Kidney epithelial cell (primary cell): ENCODE measurements around the gene LGALS3BP. TPM values are rescaled to one million over a fixed set of nuclear protein-coding genes. Genes with fewer than 3 reads are reported as not detected.

Source experiments
- DNase-seq: peaks from one replicate; pipeline ENCODE4 v3.0.0-alpha.2; 2010; ENCODE audit warnings: low read depth
- H3K27me3 ChIP-seq: 2 replicates; pipeline ENCODE4 v1.6.0; 2011; ENCODE audit warnings: low read length; ENCODE audit not compliant: control insufficient read depth, insufficient read depth
- H3K36me3 ChIP-seq: 2 replicates; pipeline ENCODE4 v1.5.1; 2011; ENCODE audit warnings: low read length; ENCODE audit not compliant: control insufficient read depth, insufficient read depth
- H3K4me3 ChIP-seq: 2 replicates; pipeline ENCODE4 v1.5.1; 2011; ENCODE audit warnings: low read depth, mild to moderate bottlenecking, control low read depth, low read length
- total RNA-seq: library from RNA; depleted of rRNA; stranded (reverse); fragments of >200 nt; gene quantifications from 2 replicates; pipeline ENCODE4 v1.2.3, GENCODE V29; 2015
- TF ChIP-seq, protein P1 (sequence below): IDR thresholded peaks from 2 replicates; pipeline ENCODE4 v1.5.1; 2011; ENCODE audit warnings: mild to moderate bottlenecking, moderate library complexity, low read length, control low read depth, inconsistent platforms; ENCODE audit not compliant: insufficient read depth, poor library complexity, severe bottlenecking

Gene LGALS3BP
- total RNA-seq, 1 donor from 2014 or later = 283 TPM

DNA sequence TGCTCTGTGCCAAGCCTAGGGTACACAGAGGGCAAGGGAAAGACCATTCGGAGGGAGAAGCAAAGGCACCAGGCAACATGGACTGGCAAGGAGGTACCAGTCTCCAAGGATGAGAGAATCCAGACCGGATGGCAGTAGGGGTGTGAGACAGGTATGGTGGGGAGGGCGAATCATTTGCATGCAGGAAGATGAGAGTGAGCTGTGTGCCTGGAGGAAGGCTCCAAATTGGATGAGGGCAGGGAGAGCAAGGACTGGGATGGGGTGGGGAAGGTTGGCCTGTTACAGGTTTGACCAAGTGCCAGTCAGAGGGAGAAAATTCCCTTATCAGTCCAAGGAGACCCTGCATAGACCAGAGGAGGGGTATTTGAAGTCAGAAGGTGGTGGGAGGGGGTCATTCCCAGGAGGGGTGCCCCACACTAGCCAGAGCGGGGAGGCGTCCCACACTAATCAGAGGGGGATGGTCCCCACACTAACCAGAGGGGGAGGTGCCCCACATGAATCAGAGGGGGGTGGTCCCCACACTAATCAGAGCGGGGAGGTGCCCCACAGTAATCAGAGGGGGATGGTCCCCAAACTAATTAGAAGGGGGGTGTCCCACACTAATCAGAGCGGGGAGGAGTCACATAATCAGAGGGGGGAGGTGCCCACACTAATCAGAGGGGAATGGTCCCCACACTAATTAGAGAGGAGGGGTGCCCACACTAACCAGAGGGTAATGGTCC lies 29.1 kb upstream of the LGALS3BP start:
- DNase-seq = no peak
- peak overlapping the region; percentile 100 for H3K4me3 ChIP-seq
- TF ChIP-seq, protein P1, sequence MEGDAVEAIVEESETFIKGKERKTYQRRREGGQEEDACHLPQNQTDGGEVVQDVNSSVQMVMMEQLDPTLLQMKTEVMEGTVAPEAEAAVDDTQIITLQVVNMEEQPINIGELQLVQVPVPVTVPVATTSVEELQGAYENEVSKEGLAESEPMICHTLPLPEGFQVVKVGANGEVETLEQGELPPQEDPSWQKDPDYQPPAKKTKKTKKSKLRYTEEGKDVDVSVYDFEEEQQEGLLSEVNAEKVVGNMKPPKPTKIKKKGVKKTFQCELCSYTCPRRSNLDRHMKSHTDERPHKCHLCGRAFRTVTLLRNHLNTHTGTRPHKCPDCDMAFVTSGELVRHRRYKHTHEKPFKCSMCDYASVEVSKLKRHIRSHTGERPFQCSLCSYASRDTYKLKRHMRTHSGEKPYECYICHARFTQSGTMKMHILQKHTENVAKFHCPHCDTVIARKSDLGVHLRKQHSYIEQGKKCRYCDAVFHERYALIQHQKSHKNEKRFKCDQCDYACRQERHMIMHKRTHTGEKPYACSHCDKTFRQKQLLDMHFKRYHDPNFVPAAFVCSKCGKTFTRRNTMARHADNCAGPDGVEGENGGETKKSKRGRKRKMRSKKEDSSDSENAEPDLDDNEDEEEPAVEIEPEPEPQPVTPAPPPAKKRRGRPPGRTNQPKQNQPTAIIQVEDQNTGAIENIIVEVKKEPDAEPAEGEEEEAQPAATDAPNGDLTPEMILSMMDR = no peak
- no peaks in the 10 kb centered on the region for H3K36me3 ChIP-seq
- no peaks in the 10 kb centered on the region for H3K27me3 ChIP-seq

DNA sequence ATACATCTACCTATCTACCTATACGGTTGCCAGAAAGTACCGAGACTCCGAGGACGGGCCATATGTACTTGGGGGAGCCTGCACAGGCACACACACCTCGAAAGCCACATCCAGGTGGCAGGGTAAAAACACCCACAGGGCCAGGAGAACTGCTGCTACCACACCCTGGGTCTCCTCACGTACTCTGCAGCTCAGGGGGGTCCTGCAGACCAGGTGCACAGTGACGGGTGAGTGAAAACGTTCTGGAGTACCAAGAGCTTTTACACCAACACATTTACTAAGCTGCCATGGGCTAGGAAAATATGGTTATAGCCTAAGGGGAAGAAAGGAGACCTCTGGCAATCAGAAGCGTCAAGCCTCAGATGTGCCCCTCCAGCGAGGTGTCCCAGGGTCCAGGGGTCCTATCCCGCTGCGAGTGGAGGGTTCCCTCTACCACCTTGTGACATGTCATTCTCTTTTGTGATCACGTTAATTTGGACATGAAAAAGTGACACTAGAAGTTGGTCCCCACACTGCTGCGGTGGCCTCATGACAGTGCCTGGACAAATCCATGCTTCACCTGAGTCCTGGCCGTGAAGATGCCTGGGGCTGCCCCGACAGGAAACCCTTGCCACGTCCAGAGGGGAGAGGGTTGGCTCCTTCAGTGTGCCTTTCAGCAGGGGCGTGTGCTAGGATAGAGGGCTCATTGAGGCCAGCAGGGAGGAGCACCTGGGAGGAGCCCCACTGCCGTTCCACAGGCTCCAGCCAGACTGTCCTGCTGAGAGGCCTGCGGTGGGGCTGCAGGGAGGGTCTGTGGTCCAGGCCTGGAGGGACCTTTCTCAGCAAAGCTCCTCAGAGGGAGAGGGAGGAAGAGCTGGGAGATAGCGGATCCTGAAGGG lies 28.0 kb upstream of the LGALS3BP start:
- DNase-seq = no peak
- H3K4me3 ChIP-seq = no peak overlapping the region
- TF ChIP-seq, protein P1 = no peak
- H3K36me3 ChIP-seq = no peaks in the 10 kb centered on the region
- no peaks in the 10 kb centered on the region for H3K27me3 ChIP-seq

DNA sequence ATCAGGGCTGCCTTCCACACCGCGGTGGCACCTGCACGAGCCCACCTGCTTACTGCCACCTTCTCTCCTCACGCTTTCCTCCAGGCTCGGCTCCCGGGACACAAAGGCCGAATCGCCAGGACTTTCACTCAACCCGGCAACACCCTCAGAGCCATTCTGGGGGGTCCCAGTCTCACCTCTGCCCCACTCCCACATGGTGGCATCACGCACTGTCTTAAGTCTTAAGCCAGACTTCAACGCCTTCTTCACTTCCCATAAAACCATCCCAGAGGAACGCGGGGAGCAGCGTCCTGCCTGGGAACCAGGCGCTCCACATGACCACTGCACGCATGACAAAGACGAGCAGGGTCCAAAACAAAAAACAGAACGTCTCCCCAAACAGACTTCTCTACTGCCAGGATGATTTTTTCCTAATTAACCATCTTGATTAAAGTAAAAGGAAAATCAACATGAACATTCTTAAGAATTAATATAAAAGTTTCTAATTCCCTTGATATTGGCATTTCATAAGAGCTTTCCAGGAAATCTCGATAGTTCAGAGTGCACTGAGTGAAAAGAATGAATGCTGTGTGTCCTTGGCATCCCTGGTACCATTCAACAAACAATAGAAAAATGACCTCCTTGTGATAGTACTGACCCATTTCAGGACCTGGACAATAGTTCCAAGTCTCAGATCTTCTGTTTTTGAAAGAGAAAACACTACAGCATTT lies 27.2 kb upstream of the LGALS3BP start:
- DNase-seq = no peak
- H3K4me3 ChIP-seq = no peak overlapping the region

DNA sequence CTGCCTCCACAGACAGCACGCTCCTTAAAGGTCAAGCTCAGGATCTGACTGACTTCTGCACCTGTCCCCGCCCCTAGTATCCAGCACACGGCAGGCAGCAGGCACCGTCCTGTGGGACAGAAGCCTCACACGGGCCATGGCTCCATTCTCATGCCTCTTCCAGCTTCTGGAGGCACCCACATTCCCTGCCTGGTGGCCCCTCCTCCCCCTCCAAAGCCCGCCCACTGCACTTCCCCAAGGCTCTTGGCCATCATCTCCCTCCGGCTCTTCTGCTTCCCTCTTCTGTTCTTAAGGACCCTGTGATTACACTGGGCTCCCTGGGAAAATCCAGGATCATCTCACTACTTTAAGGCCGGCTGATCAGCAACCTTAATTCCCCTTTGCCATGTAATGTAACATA lies 26.3 kb upstream of the LGALS3BP start:
- no peaks in the 10 kb centered on the region for H3K27me3 ChIP-seq
- H3K36me3 ChIP-seq = no peaks in the 10 kb centered on the region
- no peak for DNase-seq
- no peak overlapping the region for H3K4me3 ChIP-seq
- TF ChIP-seq, protein P1 = no peak

More for the DNA sequence above, 27.2 kb upstream of the LGALS3BP start:
- TF ChIP-seq, protein P1 = no peak
- H3K36me3 ChIP-seq = no peaks in the 10 kb centered on the region
- no peaks in the 10 kb centered on the region for H3K27me3 ChIP-seq

DNA sequence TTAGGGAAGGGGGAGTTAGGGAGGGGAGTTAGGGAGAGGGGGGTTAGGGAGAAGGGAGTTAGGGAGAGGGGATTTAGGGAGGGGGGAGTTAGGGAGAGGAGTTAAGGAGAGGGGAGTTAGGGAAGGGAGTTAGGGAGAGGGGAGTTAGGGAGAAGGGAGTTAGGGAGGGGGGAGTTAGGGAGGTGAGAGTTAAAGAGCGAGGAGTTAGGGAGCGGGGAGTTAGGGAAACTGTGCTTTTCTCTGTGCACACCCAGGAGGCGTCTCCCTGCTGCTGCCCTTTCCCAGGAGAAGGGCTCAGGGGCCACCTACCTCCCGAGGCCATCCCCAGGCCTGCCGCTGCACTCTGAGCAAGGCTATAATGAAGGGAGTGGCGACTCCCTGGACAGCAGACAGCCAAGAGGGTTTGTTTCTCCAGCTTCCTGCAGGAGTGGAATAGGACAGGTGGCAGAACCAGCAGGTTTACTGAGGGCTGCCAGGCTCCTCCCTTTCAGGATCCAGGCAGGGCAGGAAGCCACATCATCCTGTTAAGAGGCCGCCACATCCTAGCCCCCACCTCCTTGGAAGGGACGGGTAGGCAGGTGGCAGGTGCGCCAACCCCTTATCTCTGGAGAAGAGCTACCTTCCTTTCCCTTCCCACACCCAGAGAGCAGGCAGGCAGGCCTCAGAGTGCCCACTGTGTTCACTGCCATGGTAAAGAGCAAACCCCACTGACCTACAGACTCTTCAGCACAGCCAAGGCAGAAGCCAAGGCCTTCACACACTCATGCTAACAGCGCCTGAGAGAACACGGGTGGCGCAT lies 25.5 kb upstream of the LGALS3BP start:
- H3K4me3 ChIP-seq = no peak overlapping the region
- TF ChIP-seq, protein P1 = no peak
- H3K36me3 ChIP-seq = no peaks in the 10 kb centered on the region
- no peaks in the 10 kb centered on the region for H3K27me3 ChIP-seq
- DNase-seq = no peak
